AG10803 (cell line): Measurements from ENCODE around the gene TPGS1.

ENCODE experiments used
- DNase-seq: peaks from one replicate; pipeline ENCODE4 v3.0.0; 2010; ENCODE audit warnings: low read depth
- H3K4me3 ChIP-seq: 2 replicates; pipeline ENCODE4 v1.5.1; 2011; ENCODE audit warnings: mild to moderate bottlenecking, low read length, control low read depth
- CTCF ChIP-seq: conservative IDR thresholded peaks from 2 replicates; pipeline ENCODE4 v1.5.1; 2011; ENCODE audit warnings: mild to moderate bottlenecking, low read length, control low read depth, inconsistent platforms

TPGS1 gene

GRCh38 chr19:508204-509150 lies 1.2 kb downstream of the TPGS1 start:
- no peak for DNase-seq
- peak overlapping the region; percentile 86 for H3K4me3 ChIP-seq
- TF ChIP-seq CTCF, result no peak

- no peak overlapping the region for H3K4me3 ChIP-seq
- DNase-seq, result peak; percentile 74
- TF ChIP-seq CTCF, result peak; percentile 87
These were observed 3.4 kb downstream of the TPGS1 start for GRCh38 chr19:510606-511100.

GRCh38 chr19:511101-511851 lies 4.0 kb downstream of the TPGS1 start:
- no peak overlapping the region for H3K4me3 ChIP-seq
- no peak for TF ChIP-seq CTCF
- no peak for DNase-seq

GRCh38 chr19:512547-513365 lies 5.5 kb downstream of the TPGS1 start:
- no peak for TF ChIP-seq CTCF
- no peak for DNase-seq
- H3K4me3 ChIP-seq, result no peak overlapping the region

GRCh38 chr19:513368-514165 lies 6.3 kb downstream of the TPGS1 start:
- no peak for DNase-seq
- no peak overlapping the region for H3K4me3 ChIP-seq
- no peak for TF ChIP-seq CTCF

GRCh38 chr19:514166-514663 lies 6.9 kb downstream of the TPGS1 start:
- no peak for TF ChIP-seq CTCF
- DNase-seq, result no peak
- H3K4me3 ChIP-seq, result no peak overlapping the region
